ENCODE measurements around the gene GSDMA. TPM values are rescaled to one million over a fixed set of nuclear protein-coding genes. Genes with fewer than 3 reads are reported as not detected.
"Not testable (repeated sequence)": the region's sequence is repeated elsewhere in the genome, so short reads cannot be mapped to it uniquely, and the experiment has no call there.

Gene GSDMA
- total and polyA plus RNA-seq, 3 donors from 2014 or later, result 0.34 to 0.37 TPM; not detected in 1

GRCh38 chr17:40000161-40000560 lies 37.4 kb downstream of the GSDMA start:
- no peak for DNase-seq
- Histone ChIP-seq H3K27ac (no peak overlapping the region), H3K36me3 (ENCODE audit: low read depth, missing control alignments) (no peaks in the 10 kb centered on the region), H3K4me1 (no peaks in the 10 kb centered on the region), H3K27me3 (no peaks in the 10 kb centered on the region), H3K4me3 (no peak overlapping the region), H3K9me3 (no peaks in the 10 kb centered on the region)
- intact Hi-C loops (cut with DNase I; ENCODE audit: low total_unique reads), result no loop called here
- TF ChIP-seq POLR2A (IDR thresholded peaks at IDR 0.05) (no peak), CTCF (IDR thresholded peaks at IDR 0.05) (no peak)
- 93 to 95% methylated on average over 7 of the region's 7 CpGs for WGBS, 2 donors

DNA sequence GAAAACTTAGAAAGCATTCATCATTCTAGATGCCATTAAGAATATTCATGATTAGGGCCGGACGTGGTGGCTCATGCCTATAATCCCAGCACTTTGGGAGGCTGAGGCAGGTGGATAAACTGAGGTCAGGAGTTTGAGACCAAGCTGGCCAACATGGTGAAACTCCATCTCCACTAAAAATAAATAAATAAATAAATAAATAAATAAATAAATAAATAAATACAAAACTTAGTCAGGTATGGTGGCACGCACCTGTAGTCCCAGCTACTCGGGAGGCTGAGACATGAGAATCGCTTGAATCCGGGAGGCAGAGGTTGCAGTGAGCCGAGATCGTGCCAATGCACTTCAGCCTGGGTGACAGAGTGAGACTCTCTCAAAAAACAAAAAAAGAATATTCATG lies 38.5 kb downstream of the GSDMA start:
- 80 to 91% methylated on average over 7 to 8 of the region's 8 CpGs for WGBS, 2 donors
- DNase-seq; H3K27ac ChIP-seq; H3K27me3 ChIP-seq; intact Hi-C loops (cut with DNase I; ENCODE audit: low total_unique reads); H3K9me3 ChIP-seq; H3K36me3 ChIP-seq (ENCODE audit: low read depth, missing control alignments); H3K4me1 ChIP-seq; H3K4me3 ChIP-seq: not testable (repeated sequence)

- no peak overlapping the region for H3K4me3 ChIP-seq
- no peak overlapping the region for H3K27ac ChIP-seq
- no peaks in the 10 kb centered on the region for H3K36me3 ChIP-seq (ENCODE audit: low read depth, missing control alignments)
- no peaks in the 10 kb centered on the region for H3K4me1 ChIP-seq
- WGBS, 2 donors, result 92 to 94% methylated on average over 9 of the region's 9 CpGs
- TF ChIP-seq POLR2A (IDR thresholded peaks at IDR 0.05) (no peak), CTCF (IDR thresholded peaks at IDR 0.05) (no peak)
- intact Hi-C loops (cut with DNase I; ENCODE audit: low total_unique reads), result no loop called here
- H3K9me3 ChIP-seq, result no peaks in the 10 kb centered on the region
- no peaks in the 10 kb centered on the region for H3K27me3 ChIP-seq
- no peak for DNase-seq
Measured at GRCh38 chr17:40004072-40004471, 41.3 kb downstream of the GSDMA start.

GRCh38 chr17:40004712-40005111 lies 41.9 kb downstream of the GSDMA start:
- H3K9me3 ChIP-seq, result no peaks in the 10 kb centered on the region
- no peak overlapping the region for H3K27ac ChIP-seq
- no peak for TF ChIP-seq POLR2A (IDR thresholded peaks at IDR 0.05)
- WGBS, 2 donors, result 93 to 96% methylated on average over 7 of the region's 7 CpGs
- no peak overlapping the region for H3K4me3 ChIP-seq
- H3K27me3 ChIP-seq, result no peaks in the 10 kb centered on the region
- H3K4me1 ChIP-seq, result no peaks in the 10 kb centered on the region
- H3K36me3 ChIP-seq (ENCODE audit: low read depth, missing control alignments), result no peaks in the 10 kb centered on the region
- intact Hi-C loops (cut with DNase I; ENCODE audit: low total_unique reads), result no loop called here
- no peak for DNase-seq

- Histone ChIP-seq H3K27ac (no peak overlapping the region), H3K4me1 (no peaks in the 10 kb centered on the region), H3K27me3 (no peaks in the 10 kb centered on the region), H3K9me3 (no peaks in the 10 kb centered on the region), H3K36me3 (ENCODE audit: low read depth, missing control alignments) (no peaks in the 10 kb centered on the region), H3K4me3 (no peak overlapping the region)
- intact Hi-C loops (cut with DNase I; ENCODE audit: low total_unique reads), result no loop called here
- no peak for TF ChIP-seq POLR2A (IDR thresholded peaks at IDR 0.05)
- TF ChIP-seq CTCF (IDR thresholded peaks at IDR 0.05), result no peak
- WGBS, 2 donors, result 83 to 86% methylated on average over 6 of the region's 6 CpGs
- DNase-seq, result no peak
Measured at GRCh38 chr17:40005520-40005919, 42.7 kb downstream of the GSDMA start.

- Histone ChIP-seq H3K4me3 (peak overlapping the region in 1 of 2 donors; percentile 45), H3K4me1 (peaks cover 14% of the 10 kb centered on the region)
- intact Hi-C loops (cut with DNase I; ENCODE audit: low total_unique reads), result loop anchor here (5.0 kb wide), 1 partner anchor 161 kb away; no protein-coding TSS in a partner anchor
- 73 to 80% methylated on average over 6 to 22 of the region's 38 CpGs for WGBS, 2 donors
- not testable (repeated sequence) for H3K9me3 ChIP-seq; H3K27ac ChIP-seq; H3K36me3 ChIP-seq (ENCODE audit: low read depth, missing control alignments); DNase-seq; H3K27me3 ChIP-seq
Measured at GRCh38 chr17:40010946-40011500, 48.2 kb downstream of the GSDMA start.

DNA sequence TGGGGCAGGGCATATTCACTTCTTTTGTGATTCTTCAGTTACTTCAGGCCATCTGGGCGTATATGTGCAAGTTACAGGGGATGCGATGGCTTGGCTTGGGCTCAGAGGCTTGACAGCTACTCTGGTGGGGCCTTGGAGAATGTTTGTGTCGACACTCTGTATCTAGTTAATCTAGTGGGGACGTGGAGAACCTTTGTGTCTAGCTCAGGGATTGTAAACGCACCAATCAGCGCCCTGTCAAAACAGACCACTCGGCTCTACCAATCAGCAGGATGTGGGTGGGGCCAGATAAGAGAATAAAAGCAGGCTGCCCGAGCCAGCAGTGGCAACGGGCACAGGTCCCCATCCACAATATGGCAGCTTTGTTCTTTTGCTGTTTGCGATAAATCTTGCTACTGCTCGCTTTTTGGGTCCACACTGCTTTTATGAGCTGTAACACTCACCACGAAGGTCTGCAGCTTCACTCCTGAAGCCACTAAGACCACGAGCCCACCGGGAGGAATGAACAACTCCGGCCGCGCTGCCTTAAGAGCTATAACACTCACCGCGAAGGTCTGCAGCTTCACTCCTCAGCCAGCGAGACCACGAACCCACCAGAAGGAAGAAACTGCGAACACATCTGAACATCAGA lies 49.3 kb downstream of the GSDMA start:
- not testable (repeated sequence) for H3K27me3 ChIP-seq; H3K36me3 ChIP-seq (ENCODE audit: low read depth, missing control alignments); DNase-seq; H3K4me3 ChIP-seq; H3K9me3 ChIP-seq; H3K27ac ChIP-seq
- intact Hi-C loops (cut with DNase I; ENCODE audit: low total_unique reads), result loop anchor here (5.0 kb wide), 1 partner anchor 160 kb away; no protein-coding TSS in a partner anchor
- peaks cover 19% of the 10 kb centered on the region for H3K4me1 ChIP-seq
- WGBS, 2 donors, result 76 to 80% methylated on average over 22 of the region's 22 CpGs
